SK-N-MC (cell line): Measurements from ENCODE around the gene LGI1.

Experiments used
- EZH2 ChIP-seq: fragments of 200-600 bp; sonication (generic); IDR thresholded peaks from one replicate; pipeline ENCODE4 v1.6.1; 2017; ENCODE audit warnings: antibody characterized with exemption
- POLR2AphosphoS5 ChIP-seq: IDR thresholded peaks from 2 replicates; pipeline ENCODE4 v1.6.1; 2012; ENCODE audit warnings: mild to moderate bottlenecking, low read depth, low read length, borderline replicate concordance

DNA sequence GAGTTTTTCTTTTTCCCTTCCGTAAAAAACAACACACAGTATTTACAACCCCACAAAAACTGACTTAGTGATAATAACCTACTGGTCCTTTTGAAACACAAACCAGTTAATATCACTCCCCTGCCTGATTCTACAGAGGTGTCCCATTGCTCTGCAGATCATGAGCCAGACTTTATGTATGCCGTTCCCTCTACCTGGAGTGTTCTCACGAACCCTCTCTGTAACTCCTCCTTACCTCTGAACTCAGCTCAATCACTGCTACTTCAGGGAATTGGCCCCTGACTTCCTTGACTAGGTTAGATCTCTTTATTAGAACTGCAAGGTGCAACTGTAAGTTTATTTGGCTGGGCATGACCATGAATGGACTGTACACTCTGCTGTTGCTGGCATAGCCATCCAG is 1.6 kb upstream of the LGI1 start:
- TF ChIP-seq EZH2: no peak
- no peak for TF ChIP-seq POLR2AphosphoS5
